HFFc6 (cell line): ENCODE data around the gene PXN. TPM values are rescaled to one million over a fixed set of nuclear protein-coding genes. Genes with fewer than 3 reads are reported as not detected.

ENCODE experiments used
- DNase-seq: peaks from one replicate; pipeline ENCODE4 v3.0.0-alpha.2; 2018
- H3K27ac Mint-ChIP-seq: 2 replicates; pipeline ENCODE4 v1.8.0; 2020; ENCODE audit warnings: mild to moderate bottlenecking, mixed read lengths
- H3K27me3 Mint-ChIP-seq: 2 replicates; pipeline ENCODE4 v1.8.0; 2021; ENCODE audit warnings: mild to moderate bottlenecking, moderate library complexity, mixed read lengths; ENCODE audit not compliant: insufficient read depth
- H3K36me3 Mint-ChIP-seq: 2 replicates; pipeline ENCODE4 v1.8.0; 2021; ENCODE audit warnings: low read depth, mixed read lengths
- H3K4me1 Mint-ChIP-seq: 2 replicates; pipeline ENCODE4 v1.8.0; 2020; ENCODE audit warnings: low read depth, mixed read lengths
- H3K4me3 Mint-ChIP-seq: 2 replicates; pipeline ENCODE4 v1.8.0; 2020; ENCODE audit warnings: mild to moderate bottlenecking, moderate library complexity, mixed read lengths
- H3K9me3 Mint-ChIP-seq: 2 replicates; pipeline ENCODE4 v1.8.0; 2020; ENCODE audit warnings: mild to moderate bottlenecking, mixed read lengths
- total RNA-seq, 6 experiments: library from RNA; stranded (reverse); fragmentation: NEBNext Ultra II Directional; extraction: Animal tissue kit (Norgen Biotek cat#: 25700); gene quantifications; 2 replicates in 1 of 6; 3 replicates in 5 of 6; pipeline ENCODE4 v1.2.3, GENCODE V29; 2021
- TF ChIP-seq, protein P1 (sequence below): fragments of 200-600 bp; sonication (generic); IDR thresholded peaks from 2 replicates; pipeline ENCODE4 v1.5.0; 2021; ENCODE audit warnings: antibody characterized with exemption, mild to moderate bottlenecking

The PXN gene
- total RNA-seq, 6 experiments from 2014 or later, result 219 to 290 (median 253) TPM

- TF ChIP-seq, protein P1, sequence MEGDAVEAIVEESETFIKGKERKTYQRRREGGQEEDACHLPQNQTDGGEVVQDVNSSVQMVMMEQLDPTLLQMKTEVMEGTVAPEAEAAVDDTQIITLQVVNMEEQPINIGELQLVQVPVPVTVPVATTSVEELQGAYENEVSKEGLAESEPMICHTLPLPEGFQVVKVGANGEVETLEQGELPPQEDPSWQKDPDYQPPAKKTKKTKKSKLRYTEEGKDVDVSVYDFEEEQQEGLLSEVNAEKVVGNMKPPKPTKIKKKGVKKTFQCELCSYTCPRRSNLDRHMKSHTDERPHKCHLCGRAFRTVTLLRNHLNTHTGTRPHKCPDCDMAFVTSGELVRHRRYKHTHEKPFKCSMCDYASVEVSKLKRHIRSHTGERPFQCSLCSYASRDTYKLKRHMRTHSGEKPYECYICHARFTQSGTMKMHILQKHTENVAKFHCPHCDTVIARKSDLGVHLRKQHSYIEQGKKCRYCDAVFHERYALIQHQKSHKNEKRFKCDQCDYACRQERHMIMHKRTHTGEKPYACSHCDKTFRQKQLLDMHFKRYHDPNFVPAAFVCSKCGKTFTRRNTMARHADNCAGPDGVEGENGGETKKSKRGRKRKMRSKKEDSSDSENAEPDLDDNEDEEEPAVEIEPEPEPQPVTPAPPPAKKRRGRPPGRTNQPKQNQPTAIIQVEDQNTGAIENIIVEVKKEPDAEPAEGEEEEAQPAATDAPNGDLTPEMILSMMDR, result no peak
- Mint-ChIP-seq H3K4me3 (no peak overlapping the region), H3K4me1 (peaks cover 12% of the 10 kb centered on the region), H3K36me3 (no peaks in the 10 kb centered on the region), H3K27me3 (no peaks in the 10 kb centered on the region; the same call in 1 of the 2 replicates), H3K27ac (no peak overlapping the region), H3K9me3 (peaks cover 5% of the 10 kb centered on the region)
- DNase-seq, result no peak
Observed at GRCh38 chr12:120278137-120279069, 12.9 kb upstream of the PXN start.

DNA sequence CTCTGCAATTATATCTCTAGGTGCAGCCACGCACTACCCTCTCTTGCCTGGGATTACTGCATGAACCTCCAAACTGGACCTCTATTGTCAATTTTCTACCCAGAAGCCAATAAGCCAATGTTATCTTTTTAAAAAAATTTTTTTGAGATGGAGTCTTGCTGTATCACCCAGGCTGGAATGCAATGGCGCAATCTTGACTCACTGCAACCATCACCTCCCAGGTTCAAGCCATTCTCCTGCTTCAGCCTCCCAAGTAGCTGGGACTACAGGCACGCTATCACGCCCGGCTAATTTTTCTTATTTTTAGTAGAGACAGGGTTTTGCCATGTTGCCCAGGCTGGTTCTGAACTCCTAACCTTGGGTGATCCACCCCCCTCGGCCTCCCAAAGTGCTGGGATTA lies 11.2 kb upstream of the PXN start:
- peak; percentile 59 for DNase-seq
- no peaks in the 10 kb centered on the region for H3K36me3 Mint-ChIP-seq
- no peak overlapping the region for H3K27ac Mint-ChIP-seq
- peaks cover 5% of the 10 kb centered on the region for H3K9me3 Mint-ChIP-seq
- H3K4me3 Mint-ChIP-seq, result no peak overlapping the region
- H3K27me3 Mint-ChIP-seq, result no peaks in the 10 kb centered on the region; the same call in none of the 2 replicates
- TF ChIP-seq, protein P1, result no peak
- H3K4me1 Mint-ChIP-seq, result peaks cover 12% of the 10 kb centered on the region

DNA sequence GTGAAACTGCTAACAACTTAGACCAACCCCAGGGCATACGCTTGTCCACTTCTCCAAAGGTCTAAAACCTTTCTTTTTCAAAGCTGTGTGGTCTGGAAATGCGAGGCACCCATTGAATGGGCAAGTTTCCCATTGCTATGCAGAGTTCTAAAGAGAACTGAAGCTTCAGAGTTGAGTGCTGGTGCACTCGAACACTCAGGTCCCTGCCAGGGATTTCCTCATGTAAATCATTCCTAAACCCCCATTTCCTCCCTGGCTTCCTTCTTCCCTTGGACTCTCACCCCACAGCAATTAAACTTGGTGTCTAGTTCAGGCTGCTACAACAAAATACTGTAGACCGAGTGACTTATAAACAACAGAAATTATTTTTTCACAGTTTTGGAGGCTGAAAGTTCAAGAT lies 2.2 kb upstream of the PXN start:
- Mint-ChIP-seq H3K27me3 (peaks cover 1% of the 10 kb centered on the region; the same call in 1 of the 2 replicates), H3K4me1 (peaks cover 22% of the 10 kb centered on the region), H3K27ac (no peak overlapping the region), H3K4me3 (no peak overlapping the region), H3K36me3 (peaks cover 20% of the 10 kb centered on the region), H3K9me3 (no peaks in the 10 kb centered on the region)
- TF ChIP-seq, protein P1, result no peak
- no peak for DNase-seq

GRCh38 chr12:120266180-120266870 lies 795 bp upstream of the PXN start:
- H3K4me1 Mint-ChIP-seq, result peaks cover 36% of the 10 kb centered on the region
- no peaks in the 10 kb centered on the region for H3K9me3 Mint-ChIP-seq
- H3K27me3 Mint-ChIP-seq, result 0 out of 2 replicates have a peak, but pooled peaks cover 1% of the 10 kb centered on the region
- peak overlapping the region; percentile 65; the same call in 1 of the 2 replicates for H3K27ac Mint-ChIP-seq
- TF ChIP-seq, protein P1, result no peak
- H3K36me3 Mint-ChIP-seq, result peaks cover 26% of the 10 kb centered on the region
- peak overlapping the region; percentile 78 for H3K4me3 Mint-ChIP-seq
- no peak for DNase-seq

GRCh38 chr12:120264904-120265472 lies 542 bp downstream of the PXN start:
- H3K36me3 Mint-ChIP-seq, result peaks cover 32% of the 10 kb centered on the region
- no peaks in the 10 kb centered on the region for H3K9me3 Mint-ChIP-seq
- DNase-seq, result no peak
- peak overlapping the region; percentile 83 for H3K27ac Mint-ChIP-seq
- TF ChIP-seq, protein P1, result no peak
- 0 out of 2 replicates have a peak, but pooled peaks cover 1% of the 10 kb centered on the region for H3K27me3 Mint-ChIP-seq
- peaks cover 50% of the 10 kb centered on the region for H3K4me1 Mint-ChIP-seq
- H3K4me3 Mint-ChIP-seq, result peak overlapping the region; percentile 96
